ENCODE data around the gene GOLGA6B. TPM values are rescaled to one million over a fixed set of nuclear protein-coding genes. Genes with fewer than 3 reads are reported as not detected.
"Not testable (repeated sequence)": the region's sequence is repeated elsewhere in the genome, so short reads cannot be mapped to it uniquely, and the experiment has no call there.

GOLGA6B gene
- total RNA-seq, 1 experiment from 2014 or later: not detected

GRCh38 chr15:72614810-72615532 lies 39.5 kb upstream of the GOLGA6B start:
- H3K9me3 ChIP-seq (ENCODE audit: low read depth, low read length, poor library complexity, severe bottlenecking): no peaks in the 10 kb centered on the region
- no peak overlapping the region for H3K27ac ChIP-seq (ENCODE audit: low read depth, low read length, poor library complexity, severe bottlenecking)
- ChIA-PET POLR2A (ENCODE audit: low non-redundant PET) (no interaction called here), CTCF (no interaction called here)
- no peaks in the 10 kb centered on the region for H3K27me3 ChIP-seq (replicated peaks; ENCODE audit: insufficient read depth, low read depth, low read length, poor library complexity)
- H3K4me3 ChIP-seq (ENCODE audit: low read depth, low read length, poor library complexity, severe bottlenecking): no peak overlapping the region
- no TSS peak for BruUV-seq (replicated peaks)
- DNase-seq (ENCODE audit: low spot score): no peak
- no peaks in the 10 kb centered on the region for H3K36me3 ChIP-seq (ENCODE audit: insufficient read depth, low read length, poor library complexity, severe bottlenecking)
- intact Hi-C loops (cut with micrococcal nuclease; ENCODE audit: unreplicated experiment): no loop called here
- H3K4me1 ChIP-seq (ENCODE audit: insufficient read depth, low read length, poor library complexity, severe bottlenecking): no peaks in the 10 kb centered on the region
- TF ChIP-seq EZH2 (IDR thresholded peaks at IDR 0.05; ENCODE audit: borderline replicate concordance, low read depth, low read length, poor library complexity, severe bottlenecking): no peak
- no peak for TF ChIP-seq CTCF (conservative IDR thresholded peaks at IDR 0.05; ENCODE audit: low read depth, low read length)

GRCh38 chr15:72615533-72616233 lies 38.8 kb upstream of the GOLGA6B start:
- BruUV-seq (replicated peaks); H3K9me3 ChIP-seq (ENCODE audit: low read depth, low read length, poor library complexity, severe bottlenecking); intact Hi-C loops (cut with micrococcal nuclease; ENCODE audit: unreplicated experiment); H3K4me3 ChIP-seq (ENCODE audit: low read depth, low read length, poor library complexity, severe bottlenecking); H3K4me1 ChIP-seq (ENCODE audit: insufficient read depth, low read length, poor library complexity, severe bottlenecking); H3K36me3 ChIP-seq (ENCODE audit: insufficient read depth, low read length, poor library complexity, severe bottlenecking); H3K27me3 ChIP-seq (replicated peaks; ENCODE audit: insufficient read depth, low read depth, low read length, poor library complexity); DNase-seq (ENCODE audit: low spot score); H3K27ac ChIP-seq (ENCODE audit: low read depth, low read length, poor library complexity, severe bottlenecking); POLR2A ChIA-PET (ENCODE audit: low non-redundant PET): not testable (repeated sequence)
- CTCF ChIA-PET: interaction anchor here (1.6 kb wide), 1 partner anchor 16 kb away, joined by 5 read pairs; no protein-coding TSS in a partner anchor

- H3K27me3 ChIP-seq (replicated peaks; ENCODE audit: insufficient read depth, low read depth, low read length, poor library complexity): no peaks in the 10 kb centered on the region
- intact Hi-C loops (cut with micrococcal nuclease; ENCODE audit: unreplicated experiment): no loop called here
- H3K4me3 ChIP-seq (ENCODE audit: low read depth, low read length, poor library complexity, severe bottlenecking): no peak overlapping the region
- BruUV-seq (replicated peaks): no TSS peak
- no peak overlapping the region for H3K27ac ChIP-seq (ENCODE audit: low read depth, low read length, poor library complexity, severe bottlenecking)
- POLR2A ChIA-PET (ENCODE audit: low non-redundant PET): no interaction called here
- no peaks in the 10 kb centered on the region for H3K9me3 ChIP-seq (ENCODE audit: low read depth, low read length, poor library complexity, severe bottlenecking)
- H3K36me3 ChIP-seq (ENCODE audit: insufficient read depth, low read length, poor library complexity, severe bottlenecking): no peaks in the 10 kb centered on the region
- TF ChIP-seq CTCF (conservative IDR thresholded peaks at IDR 0.05; ENCODE audit: low read depth, low read length) (no peak), EZH2 (IDR thresholded peaks at IDR 0.05; ENCODE audit: borderline replicate concordance, low read depth, low read length, poor library complexity, severe bottlenecking) (no peak)
- no peak for DNase-seq (ENCODE audit: low spot score)
- CTCF ChIA-PET: interaction anchor here (1.6 kb wide), 1 partner anchor 17 kb away, joined by 5 read pairs; no protein-coding TSS in a partner anchor
- H3K4me1 ChIP-seq (ENCODE audit: insufficient read depth, low read length, poor library complexity, severe bottlenecking): no peaks in the 10 kb centered on the region
Observed at GRCh38 chr15:72616491-72617210, 37.8 kb upstream of the GOLGA6B start.

GRCh38 chr15:72623854-72624253 lies 30.6 kb upstream of the GOLGA6B start:
- H3K27ac ChIP-seq (ENCODE audit: low read depth, low read length, poor library complexity, severe bottlenecking); CTCF ChIA-PET; BruUV-seq (replicated peaks); H3K36me3 ChIP-seq (ENCODE audit: insufficient read depth, low read length, poor library complexity, severe bottlenecking); H3K4me3 ChIP-seq (ENCODE audit: low read depth, low read length, poor library complexity, severe bottlenecking); H3K9me3 ChIP-seq (ENCODE audit: low read depth, low read length, poor library complexity, severe bottlenecking); POLR2A ChIA-PET (ENCODE audit: low non-redundant PET); DNase-seq (ENCODE audit: low spot score); H3K27me3 ChIP-seq (replicated peaks; ENCODE audit: insufficient read depth, low read depth, low read length, poor library complexity); H3K4me1 ChIP-seq (ENCODE audit: insufficient read depth, low read length, poor library complexity, severe bottlenecking); intact Hi-C loops (cut with micrococcal nuclease; ENCODE audit: unreplicated experiment): not testable (repeated sequence)

GRCh38 chr15:72626153-72626552 lies 28.3 kb upstream of the GOLGA6B start:
- intact Hi-C loops (cut with micrococcal nuclease; ENCODE audit: unreplicated experiment); POLR2A ChIA-PET (ENCODE audit: low non-redundant PET); H3K4me1 ChIP-seq (ENCODE audit: insufficient read depth, low read length, poor library complexity, severe bottlenecking); H3K9me3 ChIP-seq (ENCODE audit: low read depth, low read length, poor library complexity, severe bottlenecking); DNase-seq (ENCODE audit: low spot score); H3K27me3 ChIP-seq (replicated peaks; ENCODE audit: insufficient read depth, low read depth, low read length, poor library complexity); BruUV-seq (replicated peaks); H3K4me3 ChIP-seq (ENCODE audit: low read depth, low read length, poor library complexity, severe bottlenecking); CTCF ChIA-PET; H3K36me3 ChIP-seq (ENCODE audit: insufficient read depth, low read length, poor library complexity, severe bottlenecking); H3K27ac ChIP-seq (ENCODE audit: low read depth, low read length, poor library complexity, severe bottlenecking): not testable (repeated sequence)

Measured in A673 (cell line).